NCI-H187 treated with DMSO at 0.1 percent for 48 hours (cell line): Measurements from ENCODE around the gene ZNF93.
"Not testable (repeated sequence)": the region's sequence is repeated elsewhere in the genome, so short reads cannot be mapped to it uniquely, and the experiment has no call there.

Experiments used
- DNase-seq: peaks from one replicate; lab custom pipeline; 2025; lab: John Stamatoyannopoulos, UW

The ZNF93 gene

DNA sequence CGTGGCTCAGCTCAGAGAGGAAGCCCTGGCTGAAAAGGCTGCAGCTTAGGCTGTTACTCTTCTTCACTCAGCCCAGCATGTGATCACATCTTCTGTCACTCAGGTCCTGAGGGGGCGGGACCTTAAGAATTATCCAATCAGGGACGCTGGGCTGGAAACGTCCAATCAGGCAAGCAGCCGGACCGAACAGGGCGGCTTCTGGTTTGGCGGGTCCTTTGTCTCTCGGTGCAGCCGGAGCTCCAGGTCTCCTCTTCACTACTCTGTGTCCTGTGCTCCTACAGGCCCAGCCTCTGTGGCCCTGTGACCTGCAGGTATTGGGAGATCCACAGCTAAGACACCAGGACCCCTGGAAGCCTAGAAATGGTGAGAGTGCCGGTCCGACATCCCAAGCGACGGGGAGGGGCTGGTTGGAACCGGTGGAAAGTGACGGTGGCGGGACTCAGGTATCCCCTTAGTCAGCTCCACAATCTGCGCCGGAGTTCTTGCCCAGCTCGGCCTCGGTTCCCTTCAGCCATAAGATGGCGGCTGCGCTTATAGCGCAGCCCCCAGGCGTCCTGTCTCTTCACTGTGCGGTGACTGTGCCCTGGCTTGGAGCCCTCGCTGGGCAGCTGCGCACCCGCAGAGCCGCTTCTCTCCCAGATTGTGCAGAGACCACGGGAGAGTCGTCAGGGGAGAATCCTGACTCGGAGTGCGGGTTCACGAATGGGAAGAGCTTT lies at the start of gene ZNF93:
Gene ZNF93, plus strand, starts transcription at position 218 of the 716 bp plus-strand sequence. Its CDS starts 143 bp downstream, at position 361.
- DNase-seq, result peak; percentile 26

DNA sequence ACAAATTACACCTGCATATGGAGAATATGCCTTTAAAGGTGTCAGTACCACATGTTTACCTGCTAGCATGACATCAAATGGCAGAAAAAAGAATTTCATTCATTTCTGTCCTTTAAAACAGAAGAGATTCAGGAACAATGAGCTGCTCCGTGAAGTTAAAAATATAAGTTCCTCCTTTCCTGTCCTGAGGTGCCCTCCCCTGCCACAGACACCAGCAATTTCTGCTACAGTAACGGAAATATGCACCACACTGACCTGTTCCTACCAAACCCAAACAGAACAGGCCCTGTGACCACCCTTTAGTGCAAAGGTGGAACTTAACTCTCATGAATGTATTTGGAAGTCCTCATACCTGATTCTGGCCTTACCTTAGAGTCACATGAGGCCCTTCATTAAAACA lies 49.0 kb upstream of the ZNF93 start:
- DNase-seq, result not testable (repeated sequence)

DNA sequence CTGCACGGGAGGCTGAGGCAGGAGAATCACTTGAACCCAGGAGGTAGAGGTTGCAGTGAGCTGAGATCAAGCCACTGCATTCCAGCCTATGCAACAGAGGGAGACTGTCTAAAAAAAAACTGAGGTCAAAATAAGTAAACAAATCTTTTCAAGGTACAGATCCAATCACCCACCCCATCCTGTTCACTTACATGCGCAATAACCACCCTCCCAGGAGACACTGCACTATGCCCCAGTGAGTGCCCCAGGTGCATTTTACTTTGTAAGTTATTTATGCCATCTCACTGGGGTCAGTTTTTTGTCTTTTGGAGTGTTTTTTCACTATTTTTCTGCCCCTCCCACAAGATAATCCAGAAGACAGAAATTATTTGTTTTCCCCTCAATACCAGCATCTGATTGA lies 42.0 kb upstream of the ZNF93 start:
- no peak for DNase-seq

DNA sequence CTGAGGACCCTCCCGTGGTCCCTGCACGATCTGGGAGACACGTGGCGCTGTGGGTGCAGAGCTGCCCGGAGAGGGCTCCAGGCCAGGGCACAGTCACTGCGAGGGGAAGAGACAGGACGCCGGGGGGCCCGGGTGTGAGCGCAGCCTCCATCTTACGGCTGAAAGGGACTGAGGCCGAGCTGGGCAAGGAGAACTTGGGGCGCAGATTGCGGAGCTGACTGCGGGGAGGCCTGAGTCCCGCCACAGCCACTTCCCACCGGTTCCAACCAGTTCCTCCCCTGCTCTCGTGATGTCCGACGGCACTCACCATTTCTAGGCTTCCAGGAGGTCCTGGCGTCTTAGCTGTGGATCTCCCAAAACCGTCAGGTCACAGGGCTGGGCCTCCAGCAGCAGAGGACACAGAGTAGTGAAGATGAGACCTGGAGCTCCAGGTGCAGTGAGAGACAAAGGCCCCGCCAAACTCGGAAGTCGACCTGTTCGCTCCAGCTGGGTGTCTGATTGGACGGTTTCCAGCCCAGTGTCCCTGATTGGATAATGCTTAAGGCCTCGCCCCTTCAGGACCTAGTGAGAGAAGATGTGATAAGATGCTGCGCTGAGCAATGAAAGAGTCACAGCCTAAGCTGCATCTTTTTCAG lies 39.9 kb upstream of the ZNF93 start:
- no peak for DNase-seq

DNA sequence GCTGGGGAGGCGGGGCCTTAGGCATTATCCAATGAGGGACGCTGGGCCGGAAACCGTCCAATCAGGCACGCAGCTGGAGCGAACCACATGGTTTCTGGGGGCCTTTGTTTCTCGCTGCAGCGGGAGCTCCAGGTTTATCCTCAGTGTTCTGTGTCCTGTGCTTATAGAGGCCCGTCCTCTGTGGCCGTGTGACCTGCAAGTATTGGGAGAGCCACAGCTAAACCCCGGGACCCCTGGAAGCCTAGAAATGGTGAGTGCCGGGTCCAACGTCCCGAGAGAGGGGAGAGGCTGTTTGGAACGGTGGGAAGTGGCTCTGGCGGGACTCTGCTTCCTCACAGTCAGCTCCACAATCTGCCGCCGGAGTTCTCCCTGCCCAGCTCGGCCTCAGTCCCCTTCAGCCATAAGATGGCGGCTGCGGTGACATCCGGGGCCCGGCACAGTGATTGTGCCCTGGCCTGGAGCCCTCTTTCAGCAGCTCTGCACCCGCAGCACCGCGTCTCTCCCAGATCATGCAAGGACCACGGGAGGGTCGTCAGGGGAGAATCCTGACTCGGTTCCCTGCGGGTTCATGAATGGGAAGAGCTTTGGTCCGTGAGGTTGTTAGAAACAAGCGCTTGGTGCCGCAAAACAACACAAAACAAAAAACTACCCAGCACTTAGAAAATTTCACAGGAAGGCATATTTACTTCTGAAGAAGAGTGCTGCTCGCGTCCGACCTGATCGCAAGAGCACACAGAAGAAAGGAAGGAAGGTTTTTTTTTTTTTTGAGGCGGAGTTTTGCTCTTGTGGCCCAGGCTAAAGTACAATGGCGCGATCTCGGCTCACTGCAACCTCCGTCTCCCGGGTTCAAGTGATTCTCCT lies 34.8 kb upstream of the ZNF93 start, which contains the start of gene ZNF253:
Gene ZNF253, plus strand, starts transcription at position 133 of the 861 bp plus-strand sequence. Its CDS starts 115 bp downstream, at position 248.
- DNase-seq, result peak; percentile 35

GRCh38 chr19:19866611-19867248 lies 34.0 kb upstream of the ZNF93 start:
- DNase-seq, result no peak

DNA sequence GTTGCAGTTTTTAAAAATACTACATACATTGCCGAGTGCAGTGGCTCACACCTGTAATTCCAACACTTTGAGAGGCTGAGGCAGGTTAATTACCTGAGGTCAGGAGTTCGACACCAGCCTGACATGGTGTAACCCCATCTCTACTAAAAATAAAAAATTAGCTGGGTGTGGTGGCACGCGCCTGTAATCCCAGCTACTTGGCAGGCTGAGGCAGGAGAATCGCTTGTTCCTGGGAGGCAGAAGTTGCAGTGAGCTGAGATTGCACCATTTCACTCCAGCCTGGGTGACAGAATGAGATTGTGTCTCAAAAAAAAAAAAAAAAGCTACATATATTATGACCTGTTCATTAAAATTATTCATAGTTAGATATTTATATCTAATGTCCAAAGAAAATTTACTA lies 30.7 kb upstream of the ZNF93 start:
- DNase-seq, result not testable (repeated sequence)

DNA sequence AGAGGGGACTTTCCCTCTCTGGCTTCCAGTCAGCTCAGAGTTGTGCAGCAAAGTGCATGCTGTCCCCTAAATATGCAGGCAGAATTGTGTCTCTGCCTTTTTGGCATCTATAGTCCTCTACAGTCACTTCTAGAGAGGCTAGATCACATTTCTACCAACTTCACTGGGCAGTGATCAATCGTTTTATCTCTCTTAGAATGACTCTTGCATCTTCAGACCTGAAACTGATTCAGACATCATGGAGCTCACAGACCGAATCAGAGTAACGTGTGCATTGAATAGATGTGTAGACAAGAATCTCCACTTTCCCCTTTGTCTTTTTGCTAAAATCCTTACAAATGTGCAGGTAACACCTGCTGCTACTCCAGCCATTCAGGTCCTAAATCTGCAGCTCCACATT lies 28.8 kb upstream of the ZNF93 start:
- DNase-seq, result no peak

- DNase-seq, result no peak
Measured at GRCh38 chr19:19873381-19873780, 27.4 kb upstream of the ZNF93 start.

- DNase-seq, result no peak
Measured at GRCh38 chr19:19877724-19878123, 23.0 kb upstream of the ZNF93 start.

- DNase-seq, result no peak
Measured at GRCh38 chr19:19884583-19884982, 16.2 kb upstream of the ZNF93 start.

GRCh38 chr19:19892055-19892941 lies 8.4 kb upstream of the ZNF93 start:
- DNase-seq, result not testable (repeated sequence)

GRCh38 chr19:19900139-19900728 lies 512 bp upstream of the ZNF93 start:
- no peak for DNase-seq

- DNase-seq, result not testable (repeated sequence)
Measured at GRCh38 chr19:19907551-19907950, 6.8 kb downstream of the ZNF93 start.

DNA sequence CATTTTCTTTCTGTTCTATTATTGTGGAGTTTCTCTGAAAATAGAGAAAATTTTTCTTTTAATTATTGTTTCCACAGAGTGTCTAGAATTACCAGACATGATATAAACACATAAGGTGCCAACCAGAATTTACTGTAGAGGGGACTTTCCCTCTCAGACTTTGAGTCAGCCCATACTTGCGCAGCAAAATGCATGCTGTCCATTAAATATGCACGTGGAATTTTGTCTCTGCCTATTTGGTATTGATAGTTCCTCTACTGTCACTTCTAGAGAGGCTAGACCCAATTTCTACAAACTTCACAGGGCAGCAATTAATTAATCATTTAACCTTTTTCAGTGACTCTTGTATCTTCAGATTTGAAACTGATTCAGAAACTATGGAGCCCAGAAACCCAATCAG lies 8.9 kb downstream of the ZNF93 start:
- no peak for DNase-seq

- no peak for DNase-seq
Measured at GRCh38 chr19:19911150-19911549, 10.4 kb downstream of the ZNF93 start.

DNA sequence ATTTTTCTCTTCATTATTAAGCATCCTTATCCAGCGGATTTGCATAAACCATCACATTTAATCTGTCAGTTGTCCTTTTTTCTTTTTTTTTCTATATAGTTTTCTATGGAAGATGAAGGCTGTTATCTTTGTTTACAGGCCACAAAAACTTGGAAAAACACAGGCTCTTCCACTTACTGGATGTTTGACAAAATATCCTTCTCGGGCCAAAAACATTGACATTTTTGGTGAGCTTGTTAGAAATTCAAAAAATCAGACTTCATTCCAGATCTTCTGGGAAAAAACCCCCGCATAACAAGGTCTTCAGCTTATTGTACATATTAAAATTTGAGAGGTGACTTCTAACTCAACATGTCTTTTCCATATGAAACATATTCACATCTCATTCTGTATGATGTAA lies 13.8 kb downstream of the ZNF93 start:
- DNase-seq, result no peak

- not testable (repeated sequence) for DNase-seq
Measured at GRCh38 chr19:19930417-19930816, 29.7 kb downstream of the ZNF93 start.

- DNase-seq, result not testable (repeated sequence)
Measured at GRCh38 chr19:19933432-19934314, 32.9 kb downstream of the ZNF93 start.

GRCh38 chr19:19937403-19937802 lies 36.7 kb downstream of the ZNF93 start:
- no peak for DNase-seq
